ENCODE data around the gene GH1. TPM values are rescaled to one million over a fixed set of nuclear protein-coding genes. Genes with fewer than 3 reads are reported as not detected.
A peak's percentile ranks its signal among the peaks of the same experiment; 100 is the strongest.
"Not testable (repeated sequence)": the region's sequence is repeated elsewhere in the genome, so short reads cannot be mapped to it uniquely, and the experiment has no call there.

The GH1 gene
- total RNA-seq, 1 donor from 2014 or later = not detected

- Mint-ChIP-seq H3K36me3 (no peaks in the 10 kb centered on the region), H3K4me3 (no peak overlapping the region), H3K9me3 (no peaks in the 10 kb centered on the region), H3K4me1 (no peaks in the 10 kb centered on the region), H3K27me3 (ENCODE audit: low read depth) (peaks cover 22% of the 10 kb centered on the region), H3K27ac (no peak overlapping the region)
- no peak for TF ChIP-seq CTCF (IDR thresholded peaks at IDR 0.05; ENCODE audit: unreplicated experiment)
- no peak for DNase-seq (ENCODE audit: low spot score in 2 of 2, unreplicated experiment in 2 of 2)
These were observed 37.9 kb downstream of the GH1 start for GRCh38 chr17:63880706-63881105.

- not testable (repeated sequence) for DNase-seq (ENCODE audit: low spot score in 2 of 2, unreplicated experiment in 2 of 2); H3K27ac Mint-ChIP-seq; H3K36me3 Mint-ChIP-seq; H3K4me1 Mint-ChIP-seq; H3K9me3 Mint-ChIP-seq; H3K4me3 Mint-ChIP-seq
- peaks cover 24% of the 10 kb centered on the region for H3K27me3 Mint-ChIP-seq (ENCODE audit: low read depth)
These were observed 40.2 kb downstream of the GH1 start for GRCh38 chr17:63878413-63878812.

- not testable (repeated sequence) for H3K9me3 Mint-ChIP-seq; DNase-seq (ENCODE audit: low spot score in 2 of 2, unreplicated experiment in 2 of 2); H3K4me1 Mint-ChIP-seq; H3K36me3 Mint-ChIP-seq; H3K4me3 Mint-ChIP-seq; H3K27ac Mint-ChIP-seq
- peaks cover 21% of the 10 kb centered on the region for H3K27me3 Mint-ChIP-seq (ENCODE audit: low read depth)
These were observed 43.9 kb downstream of the GH1 start for GRCh38 chr17:63874693-63875092.

- not testable (repeated sequence) for H3K4me3 Mint-ChIP-seq; H3K36me3 Mint-ChIP-seq; H3K27ac Mint-ChIP-seq; H3K9me3 Mint-ChIP-seq; DNase-seq (ENCODE audit: low spot score in 2 of 2, unreplicated experiment in 2 of 2)
- H3K4me1 Mint-ChIP-seq = peaks cover 12% of the 10 kb centered on the region
- peaks cover 21% of the 10 kb centered on the region for H3K27me3 Mint-ChIP-seq (ENCODE audit: low read depth)
These were observed 44.5 kb downstream of the GH1 start for GRCh38 chr17:63874061-63874626.

GRCh38 chr17:63873577-63873976 is 45.1 kb downstream of the GH1 start, which contains the start of gene CSH2:
Gene CSH2, minus strand, starts transcription at chr17:63873677. Its CDS starts 63 bp downstream, at chr17:63873614.
- H3K27ac Mint-ChIP-seq; H3K9me3 Mint-ChIP-seq; H3K36me3 Mint-ChIP-seq; DNase-seq (ENCODE audit: low spot score in 2 of 2, unreplicated experiment in 2 of 2); H3K4me3 Mint-ChIP-seq: not testable (repeated sequence)
- Mint-ChIP-seq H3K4me1 (peaks cover 13% of the 10 kb centered on the region), H3K27me3 (ENCODE audit: low read depth) (peaks cover 20% of the 10 kb centered on the region)

GRCh38 chr17:63871646-63872365 is 46.8 kb downstream of the GH1 start:
- not testable (repeated sequence) for DNase-seq (ENCODE audit: low spot score in 2 of 2, unreplicated experiment in 2 of 2); H3K27ac Mint-ChIP-seq; H3K9me3 Mint-ChIP-seq; H3K36me3 Mint-ChIP-seq; H3K27me3 Mint-ChIP-seq (ENCODE audit: low read depth); H3K4me3 Mint-ChIP-seq
- H3K4me1 Mint-ChIP-seq = peaks cover 13% of the 10 kb centered on the region

GRCh38 chr17:63870292-63870665 is 48.4 kb downstream of the GH1 start:
- H3K4me3 Mint-ChIP-seq; H3K27ac Mint-ChIP-seq; H3K36me3 Mint-ChIP-seq; H3K9me3 Mint-ChIP-seq; H3K27me3 Mint-ChIP-seq (ENCODE audit: low read depth); DNase-seq (ENCODE audit: low spot score in 2 of 2, unreplicated experiment in 2 of 2): not testable (repeated sequence)
- H3K4me1 Mint-ChIP-seq = peaks cover 17% of the 10 kb centered on the region

GRCh38 chr17:63869491-63870291 is 48.9 kb downstream of the GH1 start:
- H3K4me3 Mint-ChIP-seq; H3K36me3 Mint-ChIP-seq; DNase-seq (ENCODE audit: low spot score in 2 of 2, unreplicated experiment in 2 of 2); H3K27me3 Mint-ChIP-seq (ENCODE audit: low read depth); H3K9me3 Mint-ChIP-seq: not testable (repeated sequence)
- TF ChIP-seq CTCF (IDR thresholded peaks at IDR 0.05; ENCODE audit: unreplicated experiment) = peak; percentile 21
- Mint-ChIP-seq H3K27ac (peak overlapping the region; percentile 90), H3K4me1 (peaks cover 17% of the 10 kb centered on the region)

Other genes starting within 250 kb of the GH1 start
- 76.5 to 79.3 TPM (median 77.0 TPM) in 3 replicates for gene LIMD2, start 218.7 kb downstream of the GH1 start, total RNA-seq
- gene STRADA, start 177.0 kb downstream of the GH1 start, total RNA-seq = 57.2 to 62.9 TPM (median 62.3 TPM) in 3 replicates
- 55.9 to 58.2 TPM (median 56.3 TPM) in 3 replicates for gene CCDC47, start 145.2 kb downstream of the GH1 start, total RNA-seq
- gene DDX42, start 144.7 kb downstream of the GH1 start, total RNA-seq = 183 to 197 TPM (median 186 TPM) in 3 replicates
- 76.5 to 82.4 TPM (median 82.0 TPM) in 3 replicates for gene PSMC5, start 91.4 kb downstream of the GH1 start, total RNA-seq
- gene FTSJ3, start 91.2 kb downstream of the GH1 start, total RNA-seq = 44.0 to 48.6 TPM (median 48.1 TPM) in 3 replicates
- 70.1 to 72.3 TPM (median 72.2 TPM) in 3 replicates for gene SMARCD2, start 76.2 kb downstream of the GH1 start, total RNA-seq
- 0.43 to 0.66 TPM in 2 of 3 replicates, not detected in the other for gene CSH2, start 45.2 kb downstream of the GH1 start, total RNA-seq
- gene GH2, start 36.9 kb downstream of the GH1 start, total RNA-seq = not detected in 3 replicates
- 0.61 TPM in 1 of 3 replicates, not detected in the others for gene CSH1, start 22.3 kb downstream of the GH1 start, total RNA-seq
- gene CSHL1, start 7.6 kb downstream of the GH1 start, total RNA-seq = not detected in 3 replicates
- not detected in 3 replicates for gene CD79B, start 13.5 kb upstream of the GH1 start, total RNA-seq
- gene SCN4A, start 54.1 kb upstream of the GH1 start, total RNA-seq = 0.14 to 0.60 TPM (median 0.51 TPM) in 3 replicates
- gene PRR29, start 79.5 kb upstream of the GH1 start, total RNA-seq = 1.9 to 2.0 TPM (median 2.0 TPM) in 3 replicates
- 0.22 TPM in 1 of 3 replicates, not detected in the others for gene ICAM2, start 101.8 kb upstream of the GH1 start, total RNA-seq
- 16.4 to 20.6 TPM (median 17.9 TPM) in 3 replicates for gene ERN1, start 211.3 kb upstream of the GH1 start, total RNA-seq